DND-41 (cell line): ENCODE data around the gene DYRK2.

ENCODE experiments used
- EZH2 ChIP-seq: IDR thresholded peaks from 3 replicates; pipeline ENCODE4 v1.6.1; 2012; ENCODE audit warnings: borderline replicate concordance, low read depth, mild to moderate bottlenecking, moderate library complexity, low read length, inconsistent platforms; ENCODE audit not compliant: severe bottlenecking
- TF ChIP-seq, protein P1 (sequence below): IDR thresholded peaks from 2 replicates; pipeline ENCODE4 v1.5.1; 2012; ENCODE audit warnings: borderline replicate concordance, low read length, moderate library complexity, mild to moderate bottlenecking; ENCODE audit not compliant: poor library complexity, severe bottlenecking; ENCODE audit errors: extremely low read depth

DNA sequence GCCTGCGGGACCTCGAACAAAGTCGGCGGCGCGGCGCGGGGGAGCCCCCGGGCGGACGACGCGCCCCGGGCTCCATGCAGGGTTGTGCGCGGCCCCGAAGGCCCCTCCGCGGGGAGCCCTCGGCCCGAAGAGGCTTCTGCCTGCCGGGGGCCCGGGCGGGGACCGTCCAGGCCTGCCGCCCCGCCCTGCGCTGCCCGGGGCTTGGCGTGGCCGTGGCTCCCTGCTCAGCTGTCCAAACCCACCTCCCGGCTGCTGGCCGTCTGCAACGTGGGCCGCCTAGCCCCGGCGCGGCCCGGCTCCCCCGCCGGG is 670 bp downstream of the DYRK2 start:
- TF ChIP-seq EZH2, result no peak
- TF ChIP-seq, protein P1, sequence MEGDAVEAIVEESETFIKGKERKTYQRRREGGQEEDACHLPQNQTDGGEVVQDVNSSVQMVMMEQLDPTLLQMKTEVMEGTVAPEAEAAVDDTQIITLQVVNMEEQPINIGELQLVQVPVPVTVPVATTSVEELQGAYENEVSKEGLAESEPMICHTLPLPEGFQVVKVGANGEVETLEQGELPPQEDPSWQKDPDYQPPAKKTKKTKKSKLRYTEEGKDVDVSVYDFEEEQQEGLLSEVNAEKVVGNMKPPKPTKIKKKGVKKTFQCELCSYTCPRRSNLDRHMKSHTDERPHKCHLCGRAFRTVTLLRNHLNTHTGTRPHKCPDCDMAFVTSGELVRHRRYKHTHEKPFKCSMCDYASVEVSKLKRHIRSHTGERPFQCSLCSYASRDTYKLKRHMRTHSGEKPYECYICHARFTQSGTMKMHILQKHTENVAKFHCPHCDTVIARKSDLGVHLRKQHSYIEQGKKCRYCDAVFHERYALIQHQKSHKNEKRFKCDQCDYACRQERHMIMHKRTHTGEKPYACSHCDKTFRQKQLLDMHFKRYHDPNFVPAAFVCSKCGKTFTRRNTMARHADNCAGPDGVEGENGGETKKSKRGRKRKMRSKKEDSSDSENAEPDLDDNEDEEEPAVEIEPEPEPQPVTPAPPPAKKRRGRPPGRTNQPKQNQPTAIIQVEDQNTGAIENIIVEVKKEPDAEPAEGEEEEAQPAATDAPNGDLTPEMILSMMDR, result no peak
